ENCODE measurements around the gene OR7G1. TPM values are rescaled to one million over a fixed set of nuclear protein-coding genes. Genes with fewer than 3 reads are reported as not detected.

The OR7G1 gene, protein sequence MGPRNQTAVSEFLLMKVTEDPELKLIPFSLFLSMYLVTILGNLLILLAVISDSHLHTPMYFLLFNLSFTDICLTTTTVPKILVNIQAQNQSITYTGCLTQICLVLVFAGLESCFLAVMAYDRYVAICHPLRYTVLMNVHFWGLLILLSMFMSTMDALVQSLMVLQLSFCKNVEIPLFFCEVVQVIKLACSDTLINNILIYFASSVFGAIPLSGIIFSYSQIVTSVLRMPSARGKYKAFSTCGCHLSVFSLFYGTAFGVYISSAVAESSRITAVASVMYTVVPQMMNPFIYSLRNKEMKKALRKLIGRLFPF
- total RNA-seq (2021) (not detected in 2 replicates), Bru-seq, nascent RNA (not detected), BruChase-seq, experiment 1, labeled RNA remaining after a 2-hour chase (not detected), BruChase-seq, experiment 2, labeled RNA remaining after a 6-hour chase (not detected)
- long read RNA-seq, result 0 reads

DNA sequence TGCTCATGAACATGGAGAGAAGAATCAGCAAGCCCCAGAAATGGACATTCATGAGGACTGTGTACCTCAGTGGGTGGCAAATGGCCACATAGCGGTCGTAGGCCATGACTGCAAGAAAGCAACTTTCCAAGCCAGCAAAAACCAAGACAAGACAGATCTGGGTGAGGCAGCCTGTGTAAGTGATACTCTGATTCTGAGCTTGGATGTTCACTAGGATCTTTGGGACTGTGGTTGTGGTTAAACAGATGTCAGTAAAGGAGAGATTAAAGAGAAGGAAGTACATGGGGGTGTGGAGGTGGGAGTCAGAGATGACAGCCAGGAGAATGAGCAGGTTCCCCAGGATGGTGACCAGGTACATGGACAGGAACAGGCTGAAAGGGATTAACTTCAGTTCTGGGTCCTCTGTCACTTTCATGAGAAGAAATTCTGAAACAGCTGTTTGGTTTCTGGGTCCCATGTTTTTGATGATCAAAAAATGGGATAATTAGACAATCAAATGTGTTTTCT lies at the start of gene OR7G1:
TSS of gene OR7G1 (minus strand) at position 457 of the 507 bp plus-strand sequence. CDS start at position 457, 0 bp downstream.
- H3K36me3 ChIP-seq (ENCODE audit: insufficient read depth, low read length, poor library complexity, severe bottlenecking), result no peaks in the 10 kb centered on the region
- no peaks in the 10 kb centered on the region for H3K27me3 ChIP-seq (replicated peaks; ENCODE audit: insufficient read depth, low read depth, low read length, poor library complexity)
- POLR2A ChIA-PET (ENCODE audit: low non-redundant PET), result no interaction called here
- H3K4me3 ChIP-seq (ENCODE audit: low read depth, low read length, poor library complexity, severe bottlenecking), result no peak within 1 kb of the TSS
- TF ChIP-seq EZH2 (IDR thresholded peaks at IDR 0.05; ENCODE audit: borderline replicate concordance, low read depth, low read length, poor library complexity, severe bottlenecking) (no peak), CTCF (conservative IDR thresholded peaks at IDR 0.05; ENCODE audit: low read depth, low read length) (no peak)
- H3K27ac ChIP-seq (ENCODE audit: low read depth, low read length, poor library complexity, severe bottlenecking), result no peak within 1 kb of the TSS
- CTCF ChIA-PET, result no interaction called here
- no TSS peak for BruUV-seq (replicated peaks)
- intact Hi-C loops (cut with micrococcal nuclease; ENCODE audit: unreplicated experiment), result no loop called here
- H3K9me3 ChIP-seq (ENCODE audit: low read depth, low read length, poor library complexity, severe bottlenecking), result no peaks in the 10 kb centered on the region
- no peaks in the 10 kb centered on the region for H3K4me1 ChIP-seq (ENCODE audit: insufficient read depth, low read length, poor library complexity, severe bottlenecking)
- DNase-seq (ENCODE audit: low spot score), result no peak

GRCh38 chr19:9165261-9165660 lies 49.7 kb upstream of the OR7G1 start:
- Histone ChIP-seq H3K36me3 (ENCODE audit: insufficient read depth, low read length, poor library complexity, severe bottlenecking) (peaks cover 45% of the 10 kb centered on the region), H3K4me1 (ENCODE audit: insufficient read depth, low read length, poor library complexity, severe bottlenecking) (no peaks in the 10 kb centered on the region), H3K9me3 (ENCODE audit: low read depth, low read length, poor library complexity, severe bottlenecking) (peaks cover 14% of the 10 kb centered on the region), H3K27ac (ENCODE audit: low read depth, low read length, poor library complexity, severe bottlenecking) (no peak overlapping the region), H3K4me3 (ENCODE audit: low read depth, low read length, poor library complexity, severe bottlenecking) (no peak overlapping the region), H3K27me3 (replicated peaks; ENCODE audit: insufficient read depth, low read depth, low read length, poor library complexity) (no peaks in the 10 kb centered on the region)
- intact Hi-C loops (cut with micrococcal nuclease; ENCODE audit: unreplicated experiment), result no loop called here
- ChIA-PET CTCF (no interaction called here), POLR2A (ENCODE audit: low non-redundant PET) (no interaction called here)
- BruUV-seq (replicated peaks), result no TSS peak
- TF ChIP-seq EZH2 (IDR thresholded peaks at IDR 0.05; ENCODE audit: borderline replicate concordance, low read depth, low read length, poor library complexity, severe bottlenecking), result no peak
- DNase-seq (ENCODE audit: low spot score), result no peak

- H3K36me3 ChIP-seq (ENCODE audit: insufficient read depth, low read length, poor library complexity, severe bottlenecking), result peaks cover 83% of the 10 kb centered on the region
Observed at GRCh38 chr19:9161427-9161826, 45.9 kb upstream of the OR7G1 start.

More at GRCh38 chr19:9161427-9161826, 45.9 kb upstream of the OR7G1 start:
- CTCF ChIA-PET, result no interaction called here
- H3K4me3 ChIP-seq (ENCODE audit: low read depth, low read length, poor library complexity, severe bottlenecking), result no peak overlapping the region
- no peaks in the 10 kb centered on the region for H3K27me3 ChIP-seq (replicated peaks; ENCODE audit: insufficient read depth, low read depth, low read length, poor library complexity)
- H3K27ac ChIP-seq (ENCODE audit: low read depth, low read length, poor library complexity, severe bottlenecking), result no peak overlapping the region
- TF ChIP-seq CTCF (conservative IDR thresholded peaks at IDR 0.05; ENCODE audit: low read depth, low read length) (no peak), EZH2 (IDR thresholded peaks at IDR 0.05; ENCODE audit: borderline replicate concordance, low read depth, low read length, poor library complexity, severe bottlenecking) (no peak)
- peaks cover 14% of the 10 kb centered on the region for H3K9me3 ChIP-seq (ENCODE audit: low read depth, low read length, poor library complexity, severe bottlenecking)
- BruUV-seq (replicated peaks), result no TSS peak
- no peak for DNase-seq (ENCODE audit: low spot score)
- POLR2A ChIA-PET (ENCODE audit: low non-redundant PET), result no interaction called here
- no peaks in the 10 kb centered on the region for H3K4me1 ChIP-seq (ENCODE audit: insufficient read depth, low read length, poor library complexity, severe bottlenecking)
- intact Hi-C loops (cut with micrococcal nuclease; ENCODE audit: unreplicated experiment), result no loop called here
